K562 (cell line): Measurements from ENCODE around the gene NT5C. TPM values are rescaled to one million over a fixed set of nuclear protein-coding genes. Genes with fewer than 3 reads are reported as not detected.

ENCODE experiments used
- ATAC-seq: fragments of 200-7000 bp; cut with Tn5 transposase; 3 replicates; pipeline ENCODE4 v1.9.1; 2020; ENCODE audit warnings: moderate library complexity
- BruUV-seq: library from RNA; stranded (reverse); fragments of 400-500 nt; replicated peaks from 2 replicates; lab custom pipeline; 2021; lab: Mats Ljungman, UMichigan
- CTCF ChIA-PET: fragments of 300-600 bp; formaldehyde crosslinking; extraction: SDS; loops from one replicate; lab custom pipeline; 2021; ENCODE audit warnings: low intra/inter-chr PET ratio; lab: Yijun Ruan, JAX
- POLR2A ChIA-PET: fragments of 300-600, 350-650 bp; sonication (Branson Sonifier 250); formaldehyde crosslinking; extraction: SDS; loops from one replicate; lab custom pipeline; 2021; ENCODE audit warnings: antibody characterized with exemption, inconsistent platforms; lab: Yijun Ruan, JAX
- DNase-seq, 4 experiments: peaks; one replicate each; pipeline versions ENCODE4 v3.0.0 to v3.0.0-alpha.2; 2011 to 2018; ENCODE audit warnings: low spot score in 3 of 4, mixed read lengths in 3 of 4; ENCODE audit errors: extremely low read depth in 1 of 4
- FAIRE-seq: peaks from 2 replicates; lab custom pipeline; 2011; peaks lifted over from hg19 to GRCh38; lab: Jason Lieb, UNC
- H2AFZ ChIP-seq: 2 replicates; pipeline ENCODE4 v1.6.0; 2011; ENCODE audit warnings: low read depth, low read length, control low read depth, inconsistent platforms
- H3K27ac ChIP-seq: fragments of 200-600 bp; 3 replicates; pipeline ENCODE4 v1.8.0; 2011; ENCODE audit warnings: low read depth, mild to moderate bottlenecking, control low read depth, inconsistent platforms, low read length, moderate library complexity, mixed read lengths; ENCODE audit errors: extremely low read depth
- H3K27me3 ChIP-seq, 2 experiments: fragments of 300-600 bp in 1 of 2; 2 replicates in 1 of 2; 3 replicates in 1 of 2; pipeline versions ENCODE4 v1.6.0 to v1.8.0; 2011; ENCODE audit warnings: inconsistent platforms in 2 of 2, low read length in 2 of 2, mild to moderate bottlenecking in 1 of 2, mixed read lengths in 1 of 2, moderate library complexity in 1 of 2; ENCODE audit not compliant: control insufficient read depth in 2 of 2, insufficient read depth in 2 of 2
- H3K36me3 ChIP-seq: fragments of 300-600 bp; 3 replicates; pipeline ENCODE4 v1.8.0; 2011; ENCODE audit warnings: mild to moderate bottlenecking, low read length, inconsistent platforms; ENCODE audit not compliant: control insufficient read depth, insufficient read depth
- H3K4me1 ChIP-seq, 2 experiments: fragments of 200-600 bp in 1 of 2; replicated peaks in 1 of 2; 2 replicates in 1 of 2; 3 replicates in 1 of 2; pipeline versions ENCODE4 v1.5.1 to v1.8.0; 2011; ENCODE audit warnings: inconsistent platforms in 2 of 2, low read length in 2 of 2, mild to moderate bottlenecking in 1 of 2, mixed read lengths in 1 of 2, moderate library complexity in 1 of 2; ENCODE audit not compliant: control insufficient read depth in 2 of 2, insufficient read depth in 2 of 2
- H3K4me2 ChIP-seq: 2 replicates; pipeline ENCODE4 v1.6.1; 2011; ENCODE audit warnings: low read length, control low read depth, inconsistent platforms, mixed read lengths; ENCODE audit not compliant: insufficient read depth
- H3K4me3 ChIP-seq: fragments of 200-600 bp; sonication (generic), shearing (Covaris generic); 2 replicates; pipeline ENCODE4 v1.5.1; 2016; ENCODE audit warnings: control low read depth, inconsistent platforms
- H3K79me2 ChIP-seq: fragments of 200-600 bp; 3 replicates; pipeline ENCODE4 v1.8.0; 2011; ENCODE audit warnings: low read length, inconsistent platforms; ENCODE audit not compliant: control insufficient read depth, insufficient read depth
- H3K9ac ChIP-seq, 2 experiments: 2 replicates each; pipeline versions ENCODE4 v1.6.0 to v1.6.1; 2011; ENCODE audit warnings: low read depth in 2 of 2, low read length in 2 of 2, control low read depth in 1 of 2, inconsistent platforms in 1 of 2, mild to moderate bottlenecking in 1 of 2, mixed read lengths in 1 of 2; ENCODE audit not compliant: insufficient read depth in 1 of 2
- H3K9me1 ChIP-seq: one replicate; pipeline ENCODE4 v1.6.0; 2011; ENCODE audit warnings: inconsistent platforms, mild to moderate bottlenecking, low read length, moderate library complexity; ENCODE audit not compliant: control insufficient read depth, insufficient read depth
- H3K9me3 ChIP-seq: replicated peaks from 2 replicates; pipeline ENCODE4 v1.5.1; 2011; ENCODE audit warnings: low read depth, low read length, inconsistent platforms; ENCODE audit not compliant: control insufficient read depth, insufficient read depth
- H4K20me1 ChIP-seq: replicated peaks from 2 replicates; pipeline ENCODE4 v1.6.1; 2011; ENCODE audit warnings: low read length, inconsistent platforms, mixed read lengths; ENCODE audit not compliant: control insufficient read depth, insufficient read depth
- ADNP ChIP-seq: fragments of 200-800 bp; sonication (Bioruptor generic); IDR thresholded peaks from 2 replicates; pipeline ENCODE4 v1.6.1; 2016; ENCODE audit warnings: missing genetic modification characterization, missing compliant biosample characterization
- ARID1B ChIP-seq: fragments of 450-650 bp; IDR thresholded peaks from 2 replicates; pipeline ENCODE4 v1.6.1; 2016; ENCODE audit warnings: antibody characterized with exemption, mild to moderate bottlenecking, inconsistent platforms
- CBX3 ChIP-seq, 2 experiments: IDR thresholded peaks; 1 replicate in 1 of 2; 2 replicates in 1 of 2; pipeline ENCODE4 v1.6.1; 2012; ENCODE audit warnings: inconsistent platforms in 2 of 2, low read length in 2 of 2, borderline replicate concordance in 1 of 2, control low read depth in 1 of 2
- CGGBP1 ChIP-seq: fragments of 250-450 bp; sonication (Bioruptor Pico); IDR thresholded peaks from 2 replicates; pipeline ENCODE4 v1.9.0; 2021; ENCODE audit warnings: mild to moderate bottlenecking
- ELF4 ChIP-seq: fragments of 450-650 bp; formaldehyde crosslinking; IDR thresholded peaks from 2 replicates; pipeline ENCODE4 v1.4.0; 2022; ENCODE audit warnings: missing genetic modification characterization
- FOXK1 ChIP-seq: sonication (generic); formaldehyde crosslinking; IDR thresholded peaks from 2 replicates; pipeline ENCODE4 v1.8.0; 2022; ENCODE audit warnings: missing genetic modification reagents, mild to moderate bottlenecking, borderline replicate concordance
- JUND ChIP-seq, 2 experiments: IDR thresholded peaks; 2 replicates in 1 of 2; 3 replicates in 1 of 2; pipeline ENCODE4 v1.6.1; 2011; ENCODE audit warnings: borderline replicate concordance in 2 of 2, low read depth in 2 of 2, low read length in 2 of 2, improper control_type of control experiment in 1 of 2, missing biosample characterization in 1 of 2, missing genetic modification characterization in 1 of 2, missing genetic modification reagents in 1 of 2
- NRF1 ChIP-seq, 2 experiments: fragments of 450-650 bp; IDR thresholded peaks in 1 of 2; conservative IDR thresholded peaks in 1 of 2; 2 replicates each; pipeline ENCODE4 v1.6.1; 2014; ENCODE audit warnings: mild to moderate bottlenecking in 2 of 2
- POLR2AphosphoS2 ChIP-seq: IDR thresholded peaks from 2 replicates; pipeline ENCODE4 v1.6.1; 2012; ENCODE audit warnings: low read length, improper control_type of control experiment
- SFPQ ChIP-seq: fragments of 200-400 bp; formaldehyde crosslinking; IDR thresholded peaks from 2 replicates; pipeline ENCODE4 v1.6.1; 2017; ENCODE audit warnings: mild to moderate bottlenecking, low read depth, low read length, moderate library complexity
- TAF7 ChIP-seq: fragments of 450-650 bp; IDR thresholded peaks from 2 replicates; pipeline ENCODE4 v1.6.1; 2016; ENCODE audit warnings: missing genetic modification characterization, missing compliant biosample characterization
- TCFL5 ChIP-seq: fragments of 250-450 bp; sonication (Bioruptor Pico); conservative IDR thresholded peaks from 2 replicates; pipeline ENCODE4 v1.6.1; 2021; ENCODE audit warnings: mild to moderate bottlenecking, moderate library complexity, matching md5 sums
- TEAD1 ChIP-seq, 2 experiments: fragments of 450-650 bp in 1 of 2; sonication (generic) in 1 of 2; formaldehyde crosslinking; IDR thresholded peaks; 2 replicates each; pipeline versions ENCODE4 v1.4.0 to v1.8.0; 2020 to 2022; ENCODE audit warnings: mild to moderate bottlenecking in 2 of 2, missing genetic modification reagents in 1 of 2
- UBTF ChIP-seq, 2 experiments: IDR thresholded peaks; 2 replicates each; pipeline ENCODE4 v1.6.1; 2012; ENCODE audit warnings: improper control_type of control experiment in 2 of 2, low read depth in 2 of 2, low read length in 2 of 2, borderline replicate concordance in 1 of 2
- WGBS: fragments of 100-300 bp; shearing (Covaris generic); methylation state at CpG from one replicate; pipeline ENCODE4 v1.1.6; 2016; ENCODE audit warnings: low coverage, mixed read lengths; ENCODE audit not compliant: insufficient coverage; ENCODE audit errors: missing lambda C conversion rate; 5-methylcytosine and 5-hydroxymethylcytosine counted together
- in situ Hi-C: fragments of 300-500 bp; cut with MboI; formaldehyde crosslinking; loops from 4 replicates; pipeline ENCODE4 v1.15.0; 2018; ENCODE audit warnings: inconsistent platforms, mixed read lengths
- intact Hi-C: fragments of 100-400 bp; cut with micrococcal nuclease; formaldehyde crosslinking; loops from 2 replicates; pipeline ENCODE4 v1.14.2; 2022
- polyA plus RNA-seq, 8 experiments: library from polyadenylated mRNA; depleted of rRNA in 4 of 8; stranded (reverse) in 5 of 8; unstranded in 3 of 8; fragments of >200 nt; fragmentation: Nextera tagmentation in 2 of 8; fragmentation: Illumina TruSeq in 1 of 8; extraction: Ambion mirVana in 2 of 8; extraction: Trizol in 1 of 8; gene quantifications; 2 replicates each; pipeline versions ENCODE4 v1.2.1 to v1.2.3, GENCODE V29; 2011 to 2014; ENCODE audit warnings: inconsistent platforms in 1 of 8, missing spikeins in 1 of 8
- total RNA-seq, 7 experiments: library from RNA; depleted of rRNA in 6 of 7; stranded (reverse); fragments of >200 nt in 6 of 7; fragmentation: Illumina TruSeq in 2 of 7; extraction: Trizol in 2 of 7; gene quantifications; 2 replicates each; pipeline versions ENCODE4 v1.2.1 to v1.2.3, GENCODE V29; 2011 to 2021; ENCODE audit warnings: low replicate concordance in 1 of 7

Gene NT5C
- total and polyA plus RNA-seq, 9 of the 15 experiments (the other 6 are each of a cell fraction or from before 2014, with no cell fraction given): 2.9 to 205 (median 45.0) TPM

GRCh38 chr17:75154195-75155106, 22.9 kb upstream of the NT5C start, which contains the start of gene JPT1:
TSS of gene JPT1 (minus strand) at chr17:75154512. CDS start at chr17:75154397, 115 bp downstream.
- ChIA-PET POLR2A (interaction anchor here (0.5 to 4.1 kb wide), 40 partner anchors 9 to 388 kb away, joined by 3 to 55 read pairs (median 4); partner anchors contain the start of genes GGA3, MRPS7, NT5C and NUP85), CTCF (no interaction called here)
- intact Hi-C loops: loop anchor here (1.0 to 5.0 kb wide), 2 partner anchors 44 to 48 kb away; no protein-coding TSS in a partner anchor
- in situ Hi-C loops: no loop called here
- peaks cover 18% of the 10 kb centered on the region for H3K36me3 ChIP-seq
- BruUV-seq: no TSS peak
- H3K4me2 ChIP-seq: peak within 1 kb of the TSS; percentile 95
- no peaks in the 10 kb centered on the region for H3K9me1 ChIP-seq
- peak within 1 kb of the TSS; percentile 91 for H2AFZ ChIP-seq
- WGBS: 1% methylated on average over 54 of the region's 67 CpGs
- H3K4me3 ChIP-seq: peak within 1 kb of the TSS; percentile 98
- H3K4me1 ChIP-seq: peaks cover 15 to 20% of the 10 kb centered on the region in 2 experiments
- H3K27me3 ChIP-seq: no peaks in the 10 kb centered on the region
- DNase-seq (peak; percentile 97 to 99 (median 99)), ATAC-seq (peak; percentile 97), FAIRE-seq (peak; percentile 95)
- H3K9me3 ChIP-seq: no peaks in the 10 kb centered on the region
- H4K20me1 ChIP-seq: peaks cover 11% of the 10 kb centered on the region; the same call in 1 of the 2 replicates
- H3K79me2 ChIP-seq: peaks cover 53% of the 10 kb centered on the region
- peak within 1 kb of the TSS; percentile 94 to 100 for H3K9ac ChIP-seq
- peak within 1 kb of the TSS; percentile 94 for H3K27ac ChIP-seq
- TF ChIP-seq ELF4 (CRISPR knock-in tag) (no peak), TAF7 (tag) (peak; percentile 45; the same call in 1 of the 2 replicates), FOXK1 (0 out of 2 replicates have a peak, but pooled peaks have one; percentile 51), CGGBP1 (CRISPR knock-in tag) (peak; percentile 94; the same call in 1 of the 2 replicates), NRF1 (conservative IDR thresholded peaks at IDR 0.05 in 1 of 2, IDR thresholded peaks at IDR 0.05 in 1 of 2) (peak; percentile 36 to 52; a peak in 3 of 4 replicates), ADNP (tag) (no peak), UBTF (IDR thresholded peaks at IDR 0.05; ENCODE audit: borderline replicate concordance in 1 of 2, low read depth in 2 of 2, low read length in 2 of 2) (peak; percentile 37 to 73; a peak in 2 of 4 replicates), TEAD1 (CRISPR knock-in tag; IDR thresholded peaks at IDR 0.05) (peak in 1 of 2 experiments; percentile 13; a peak in 1 of 4 replicates), ARID1B (peak; percentile 48; the same call in 1 of the 2 replicates), TCFL5 (CRISPR knock-in tag) (no peak), SFPQ (no peak), CBX3 (IDR thresholded peaks at IDR 0.05; ENCODE audit: borderline replicate concordance in 1 of 2, low read length in 2 of 2) (peak in 1 of 2 experiments; percentile 41; a peak in 1 of 3 replicates), JUND (IDR thresholded peaks at IDR 0.05; ENCODE audit: borderline replicate concordance, low read depth, low read length) (peak; percentile 44; the same call in 1 of the 2 replicates), JUND (tag; IDR thresholded peaks at IDR 0.05; ENCODE audit: borderline replicate concordance, low read depth, low read length) (peak; percentile 72; the same call in 2 of the 3 replicates), POLR2AphosphoS2 (peak; percentile 65; the same call in 1 of the 2 replicates)
